ES-I3 (cell line): Measurements from ENCODE around the gene KIF1B.
"Not testable (repeated sequence)": the region's sequence is repeated elsewhere in the genome, so short reads cannot be mapped to it uniquely, and the experiment has no call there.

Experiments
- H3K36me3 ChIP-seq: 2 replicates; pipeline ENCODE4 v1.6.1; 2013; ENCODE audit warnings: mild to moderate bottlenecking, low read length, control low read depth, moderate library complexity; ENCODE audit not compliant: insufficient read depth
- H3K4me1 ChIP-seq: 2 replicates; pipeline ENCODE4 v1.6.1; 2013; ENCODE audit warnings: mild to moderate bottlenecking, control low read depth, low read length; ENCODE audit not compliant: insufficient read depth
- H3K9ac ChIP-seq: 2 replicates; pipeline ENCODE4 v1.6.1; 2013; ENCODE audit warnings: low read depth, mild to moderate bottlenecking, low read length, moderate library complexity
- H3K9me3 ChIP-seq: 2 replicates; pipeline ENCODE4 v1.6.1; 2013; ENCODE audit warnings: mild to moderate bottlenecking, low read length, moderate library complexity; ENCODE audit not compliant: control insufficient read depth, insufficient read depth

KIF1B gene

GRCh38 chr1:10236405-10237156, 26.2 kb downstream of the KIF1B start:
- H3K9ac ChIP-seq = no peak overlapping the region
- no peaks in the 10 kb centered on the region for H3K4me1 ChIP-seq
- H3K9me3 ChIP-seq = no peaks in the 10 kb centered on the region
- H3K36me3 ChIP-seq = no peaks in the 10 kb centered on the region; the same call in 1 of the 2 replicates

GRCh38 chr1:10237157-10237539, 26.8 kb downstream of the KIF1B start:
- no peaks in the 10 kb centered on the region for H3K9me3 ChIP-seq
- H3K36me3 ChIP-seq = no peaks in the 10 kb centered on the region
- H3K4me1 ChIP-seq = no peaks in the 10 kb centered on the region
- H3K9ac ChIP-seq = no peak overlapping the region

GRCh38 chr1:10242135-10242534, 31.8 kb downstream of the KIF1B start:
- no peaks in the 10 kb centered on the region for H3K36me3 ChIP-seq

GRCh38 chr1:10242811-10243210, 32.4 kb downstream of the KIF1B start:
- H3K9me3 ChIP-seq = no peaks in the 10 kb centered on the region
- no peaks in the 10 kb centered on the region for H3K4me1 ChIP-seq
- no peak overlapping the region for H3K9ac ChIP-seq
- no peaks in the 10 kb centered on the region for H3K36me3 ChIP-seq

More at GRCh38 chr1:10242135-10242534, 31.8 kb downstream of the KIF1B start:
- no peak overlapping the region for H3K9ac ChIP-seq
- no peaks in the 10 kb centered on the region for H3K9me3 ChIP-seq
- H3K4me1 ChIP-seq = no peaks in the 10 kb centered on the region

- Histone ChIP-seq H3K9ac (no peak overlapping the region), H3K9me3 (no peaks in the 10 kb centered on the region), H3K4me1 (no peaks in the 10 kb centered on the region), H3K36me3 (no peaks in the 10 kb centered on the region)
Observed at GRCh38 chr1:10245674-10246073, 35.3 kb downstream of the KIF1B start.

- Histone ChIP-seq H3K36me3 (no peaks in the 10 kb centered on the region), H3K4me1 (no peaks in the 10 kb centered on the region), H3K9ac (no peak overlapping the region), H3K9me3 (no peaks in the 10 kb centered on the region)
Observed at GRCh38 chr1:10249808-10250457, 39.6 kb downstream of the KIF1B start.

- H3K36me3 ChIP-seq = no peaks in the 10 kb centered on the region
- no peaks in the 10 kb centered on the region for H3K4me1 ChIP-seq
- H3K9me3 ChIP-seq = no peaks in the 10 kb centered on the region
- H3K9ac ChIP-seq = no peak overlapping the region
Observed at GRCh38 chr1:10250663-10251062, 40.3 kb downstream of the KIF1B start.

GRCh38 chr1:10251325-10252108, 41.1 kb downstream of the KIF1B start:
- not testable (repeated sequence) for H3K9me3 ChIP-seq, H3K36me3 ChIP-seq, H3K4me1 ChIP-seq, H3K9ac ChIP-seq

- H3K9ac ChIP-seq = no peak overlapping the region
- H3K36me3 ChIP-seq = peaks cover 3% of the 10 kb centered on the region; the same call in 1 of the 2 replicates
- H3K4me1 ChIP-seq = no peaks in the 10 kb centered on the region
- H3K9me3 ChIP-seq = no peaks in the 10 kb centered on the region
Observed at GRCh38 chr1:10252508-10252907, 42.1 kb downstream of the KIF1B start.

- Histone ChIP-seq H3K36me3 (peaks cover 3% of the 10 kb centered on the region; the same call in 1 of the 2 replicates), H3K9me3 (no peaks in the 10 kb centered on the region), H3K4me1 (no peaks in the 10 kb centered on the region), H3K9ac (no peak overlapping the region)
Observed at GRCh38 chr1:10253149-10253548, 42.8 kb downstream of the KIF1B start.

- Histone ChIP-seq H3K4me1 (no peaks in the 10 kb centered on the region), H3K9me3 (no peaks in the 10 kb centered on the region), H3K9ac (no peak overlapping the region), H3K36me3 (peaks cover 3% of the 10 kb centered on the region; the same call in 1 of the 2 replicates)
Observed at GRCh38 chr1:10253755-10254154, 43.4 kb downstream of the KIF1B start.

GRCh38 chr1:10257851-10258250, 47.5 kb downstream of the KIF1B start:
- Histone ChIP-seq H3K9ac (no peak overlapping the region), H3K36me3 (peaks cover 10% of the 10 kb centered on the region; the same call in 1 of the 2 replicates), H3K4me1 (no peaks in the 10 kb centered on the region), H3K9me3 (no peaks in the 10 kb centered on the region)

GRCh38 chr1:10259547-10259946, 49.2 kb downstream of the KIF1B start:
- H3K4me1 ChIP-seq, H3K9me3 ChIP-seq, H3K9ac ChIP-seq: not testable (repeated sequence)
- H3K36me3 ChIP-seq = peaks cover 10% of the 10 kb centered on the region; the same call in 1 of the 2 replicates

- Histone ChIP-seq H3K9ac (no peak overlapping the region), H3K36me3 (peaks cover 14% of the 10 kb centered on the region; the same call in 1 of the 2 replicates), H3K4me1 (no peaks in the 10 kb centered on the region), H3K9me3 (no peaks in the 10 kb centered on the region)
Observed at GRCh38 chr1:10263450-10264082, 53.2 kb downstream of the KIF1B start.
